Testis (tissue), 2 donors: Measurements from ENCODE around the gene ZNF865.

Source experiments
- CTCF ChIP-seq, 3 experiments: fragments of 450-650 bp in 2 of 3; fragments of 200-600 bp in 1 of 3; sonication (generic) in 1 of 3; IDR thresholded peaks; one replicate each; pipeline ENCODE4 v1.5.1; 2016 to 2019; ENCODE audit warnings: antibody characterized with exemption in 3 of 3, mild to moderate bottlenecking in 2 of 3, moderate library complexity in 1 of 3
- POLR2A ChIP-seq: fragments of 450-650 bp; IDR thresholded peaks from one replicate; pipeline ENCODE4 v1.6.1; 2017; ENCODE audit warnings: antibody characterized with exemption, mild to moderate bottlenecking, moderate library complexity

DNA sequence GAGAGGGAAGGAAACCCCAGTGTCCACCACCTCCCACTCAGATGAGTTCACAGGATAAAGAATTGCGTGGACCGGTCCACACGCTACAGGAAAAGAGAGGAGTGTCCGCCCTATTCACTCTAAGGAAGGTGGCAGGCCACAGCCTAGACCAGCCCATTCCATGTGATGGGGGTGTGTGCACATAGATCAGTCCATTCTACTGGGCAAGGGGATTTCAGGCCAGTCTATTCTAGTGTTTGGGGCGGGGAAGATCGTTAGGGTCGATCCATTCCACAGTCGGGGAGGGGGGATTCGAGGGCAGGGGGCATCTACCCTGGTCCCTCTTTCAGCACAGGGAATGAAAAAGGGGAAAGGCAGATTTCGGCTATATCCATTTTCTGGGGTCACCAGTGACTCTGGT is 13.9 kb upstream of the ZNF865 start:
- TF ChIP-seq CTCF (IDR thresholded peaks at IDR 0.05) (no peak), POLR2A (no peak)
